Measurements from ENCODE around the gene SP6.

The SP6 gene

DNA sequence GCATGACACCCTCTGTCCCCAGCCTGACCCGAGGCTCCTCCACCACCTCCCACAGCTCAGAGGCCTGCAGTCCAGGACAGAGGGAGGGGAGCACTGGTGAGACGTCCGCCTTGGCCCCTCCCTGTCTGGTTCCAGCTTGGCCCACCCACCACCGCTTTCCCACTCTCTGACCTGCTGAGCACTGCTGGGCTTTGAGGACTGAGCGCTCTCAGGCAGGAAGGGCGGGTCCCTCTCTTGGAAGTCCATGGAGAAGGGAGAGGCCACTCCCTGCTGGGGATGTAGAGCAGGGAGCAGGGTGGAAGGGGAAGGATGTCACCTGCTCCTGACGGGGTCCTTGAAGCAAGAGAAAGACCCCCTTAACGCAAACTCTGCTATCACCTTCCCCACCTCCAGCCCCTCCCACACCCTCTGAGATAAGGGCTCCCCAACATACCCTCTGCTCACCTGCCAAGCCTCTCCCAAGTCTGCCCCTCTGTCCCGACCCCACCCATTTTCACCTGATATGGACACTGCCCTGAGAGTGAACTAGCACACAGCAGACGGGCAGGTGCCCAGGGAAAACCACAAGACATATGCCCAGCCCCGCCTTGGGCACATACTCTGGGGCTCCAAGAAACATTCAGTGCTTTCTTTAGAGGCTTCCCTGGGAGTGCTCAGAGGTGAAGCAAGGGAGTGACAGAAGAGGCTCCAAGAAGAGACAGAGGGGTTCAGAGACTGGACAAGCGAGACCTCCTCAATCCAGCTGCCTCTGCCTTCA is 30.8 kb downstream of the SP6 start:
- H3K27ac Mint-ChIP-seq: peak overlapping the region; percentile 90
- peaks cover 18% of the 10 kb centered on the region for H3K4me1 Mint-ChIP-seq (ENCODE audit: low read depth)
- H3K27me3 Mint-ChIP-seq (ENCODE audit: low read depth): no peaks in the 10 kb centered on the region
- no peaks in the 10 kb centered on the region for H3K9me3 Mint-ChIP-seq
- peaks cover 19% of the 10 kb centered on the region for H3K36me3 Mint-ChIP-seq (ENCODE audit: low read depth)
- peak overlapping the region; percentile 98 for H3K4me3 Mint-ChIP-seq

DNA sequence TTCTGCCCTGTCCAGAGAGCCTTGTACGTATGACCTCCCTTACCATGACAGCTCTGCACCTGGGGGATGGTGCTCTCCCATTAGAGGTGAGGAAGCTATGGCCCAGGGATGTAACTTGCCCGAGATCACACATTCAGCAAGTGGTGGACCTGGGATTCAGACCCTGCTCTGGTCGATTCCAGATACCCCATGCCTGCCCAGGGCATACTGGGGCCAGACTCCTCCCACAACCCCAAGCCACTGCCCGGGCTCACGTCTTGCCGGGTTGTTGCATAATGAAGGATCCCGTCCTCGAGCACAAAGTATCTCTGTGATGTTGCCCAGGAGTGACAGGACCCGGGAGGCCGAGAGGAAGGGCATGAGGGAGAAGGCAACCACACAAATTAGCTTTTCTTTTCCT is 31.5 kb downstream of the SP6 start:
- H3K4me3 Mint-ChIP-seq: peak overlapping the region; percentile 14
- H3K27ac Mint-ChIP-seq: no peak overlapping the region
- H3K4me1 Mint-ChIP-seq (ENCODE audit: low read depth): peaks cover 18% of the 10 kb centered on the region
- no peaks in the 10 kb centered on the region for H3K9me3 Mint-ChIP-seq
- H3K27me3 Mint-ChIP-seq (ENCODE audit: low read depth): no peaks in the 10 kb centered on the region
- H3K36me3 Mint-ChIP-seq (ENCODE audit: low read depth): peaks cover 18% of the 10 kb centered on the region

DNA sequence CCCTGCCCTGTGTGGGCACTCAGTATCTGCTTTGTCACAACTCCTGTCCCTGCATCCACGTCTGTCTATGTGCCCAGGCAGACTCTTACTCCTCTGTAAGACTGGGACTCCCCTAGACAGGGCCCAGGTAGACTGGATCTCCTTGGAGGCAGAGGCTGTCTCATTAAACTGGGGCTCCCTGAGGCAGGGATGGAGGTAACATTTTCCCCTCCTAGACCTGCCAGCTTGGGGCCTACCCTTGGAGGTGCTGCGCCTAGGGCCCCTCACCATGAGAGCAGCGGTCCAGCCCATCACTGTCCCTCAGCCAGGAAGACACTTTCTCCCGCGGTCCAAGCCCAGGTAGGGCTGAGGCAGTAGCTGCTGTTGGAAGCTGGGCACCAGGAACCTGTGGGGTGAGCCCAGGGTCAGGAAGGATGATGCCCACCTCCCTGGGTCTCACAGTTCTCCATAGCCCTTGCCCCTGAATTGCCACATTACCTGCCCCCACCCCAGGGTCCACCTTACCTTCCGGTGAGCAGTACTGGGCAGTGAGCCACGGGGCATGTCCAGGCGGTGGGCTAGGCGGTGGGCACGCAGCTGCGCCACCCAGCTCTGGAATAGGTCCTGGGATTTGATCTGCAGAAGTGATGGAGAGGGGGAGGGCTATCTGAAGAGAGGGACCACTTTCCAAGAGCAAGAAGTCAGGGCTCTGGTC is 32.8 kb downstream of the SP6 start:
- H3K36me3 Mint-ChIP-seq (ENCODE audit: low read depth): peaks cover 16% of the 10 kb centered on the region
- peaks cover 18% of the 10 kb centered on the region for H3K4me1 Mint-ChIP-seq (ENCODE audit: low read depth)
- H3K9me3 Mint-ChIP-seq: no peaks in the 10 kb centered on the region
- H3K27me3 Mint-ChIP-seq (ENCODE audit: low read depth): no peaks in the 10 kb centered on the region
- H3K27ac Mint-ChIP-seq: no peak overlapping the region
- no peak overlapping the region for H3K4me3 Mint-ChIP-seq

DNA sequence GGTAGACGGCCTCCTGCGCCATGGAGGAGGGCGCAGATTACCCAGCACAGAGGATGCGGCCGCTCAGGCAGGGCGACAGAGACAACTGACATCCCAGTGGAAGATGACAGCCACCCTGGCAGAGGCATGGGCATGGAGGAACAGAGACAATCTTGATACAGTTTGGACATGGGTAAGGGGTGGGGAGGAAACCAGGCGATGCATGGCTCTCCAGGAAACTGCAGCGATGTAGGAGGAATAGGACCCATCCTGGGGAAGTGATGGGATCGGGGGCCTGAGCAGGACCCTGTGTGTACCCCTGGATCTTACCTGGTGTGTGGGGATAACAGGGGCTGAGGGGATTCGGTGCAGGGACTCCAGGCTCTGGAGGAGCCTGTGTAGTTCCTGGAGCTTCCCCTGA is 34.0 kb downstream of the SP6 start:
- no peaks in the 10 kb centered on the region for H3K27me3 Mint-ChIP-seq (ENCODE audit: low read depth)
- H3K27ac Mint-ChIP-seq: no peak overlapping the region
- peaks cover 16% of the 10 kb centered on the region for H3K4me1 Mint-ChIP-seq (ENCODE audit: low read depth)
- peaks cover 25% of the 10 kb centered on the region for H3K36me3 Mint-ChIP-seq (ENCODE audit: low read depth)
- H3K4me3 Mint-ChIP-seq: no peak overlapping the region
- H3K9me3 Mint-ChIP-seq: no peaks in the 10 kb centered on the region

DNA sequence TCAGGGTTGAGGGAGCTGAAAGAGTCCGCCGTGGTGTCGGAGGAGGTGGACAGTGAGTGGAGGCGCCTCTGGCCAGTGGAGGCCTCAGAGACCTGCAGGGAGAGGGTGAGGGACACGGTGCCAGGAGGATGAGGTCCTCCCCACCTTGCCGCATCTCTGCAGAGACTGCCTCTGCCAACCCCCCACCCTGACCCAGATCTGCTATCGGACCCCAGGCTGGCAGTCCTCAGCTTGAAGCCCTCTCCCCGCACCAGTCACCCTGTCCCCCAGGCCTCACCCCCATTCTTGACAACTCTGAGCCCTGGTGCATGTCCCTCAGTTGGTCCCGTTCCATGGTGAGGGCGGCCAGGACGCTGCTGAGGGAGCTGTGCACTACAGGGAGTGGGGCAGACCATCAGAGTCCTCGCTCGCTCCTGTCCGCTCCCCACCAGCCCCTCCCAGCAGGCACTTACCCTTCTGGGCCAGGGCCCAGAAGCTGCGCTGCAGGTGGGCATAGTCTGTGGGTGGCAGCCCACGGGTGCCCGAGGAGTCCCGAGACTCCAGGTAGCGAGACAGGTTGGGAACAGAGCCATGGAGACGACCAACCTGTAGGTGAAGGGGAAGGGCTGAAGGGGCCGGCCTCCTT is 34.7 kb downstream of the SP6 start:
- Mint-ChIP-seq H3K27me3 (ENCODE audit: low read depth) (no peaks in the 10 kb centered on the region), H3K4me3 (no peak overlapping the region), H3K9me3 (no peaks in the 10 kb centered on the region), H3K36me3 (ENCODE audit: low read depth) (peaks cover 27% of the 10 kb centered on the region), H3K4me1 (ENCODE audit: low read depth) (peaks cover 10% of the 10 kb centered on the region), H3K27ac (no peak overlapping the region)

DNA sequence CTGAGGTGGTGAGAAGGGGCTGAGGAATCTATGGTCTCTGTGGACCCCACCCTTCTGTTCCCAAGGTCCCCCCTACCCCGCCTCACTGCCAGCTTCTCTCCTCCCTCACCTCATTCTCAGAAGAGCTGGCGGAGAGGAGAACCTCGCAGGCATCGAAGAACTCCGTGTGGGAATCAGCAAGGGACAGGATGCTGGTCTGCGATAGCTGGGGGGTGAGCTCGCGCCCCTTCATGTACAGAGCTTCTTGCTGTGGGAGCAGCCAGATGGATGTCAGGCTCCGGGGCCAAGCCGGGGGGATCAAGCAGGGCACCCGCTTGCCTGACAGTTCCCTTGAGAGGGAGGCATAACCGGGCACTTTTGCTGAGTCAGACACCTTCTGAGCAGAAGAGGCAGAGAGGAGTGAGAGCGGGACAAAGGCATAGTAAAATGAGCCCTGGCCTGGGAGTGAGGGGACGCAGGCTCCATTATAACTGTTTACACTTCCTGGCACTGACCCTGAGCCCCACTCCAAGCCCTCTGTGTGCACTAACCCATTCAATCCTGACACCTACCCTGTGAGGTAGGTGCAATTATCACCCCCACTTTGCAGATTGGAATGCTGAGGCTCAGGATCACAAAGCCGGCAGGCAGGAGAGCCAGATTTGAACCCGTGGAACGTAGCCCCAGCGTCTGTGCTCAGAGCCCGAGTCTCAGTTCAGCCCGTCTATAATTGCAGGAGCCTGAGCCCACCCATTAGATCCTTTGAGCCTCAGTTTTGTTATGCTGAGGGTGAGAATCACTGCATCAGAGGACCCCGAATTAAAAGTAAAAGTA is 35.7 kb downstream of the SP6 start:
- H3K4me3 Mint-ChIP-seq: no peak overlapping the region
- no peak overlapping the region for H3K27ac Mint-ChIP-seq
- H3K27me3 Mint-ChIP-seq (ENCODE audit: low read depth): no peaks in the 10 kb centered on the region
- peaks cover 2% of the 10 kb centered on the region for H3K4me1 Mint-ChIP-seq (ENCODE audit: low read depth)
- peaks cover 29% of the 10 kb centered on the region for H3K36me3 Mint-ChIP-seq (ENCODE audit: low read depth)
- H3K9me3 Mint-ChIP-seq: no peaks in the 10 kb centered on the region

DNA sequence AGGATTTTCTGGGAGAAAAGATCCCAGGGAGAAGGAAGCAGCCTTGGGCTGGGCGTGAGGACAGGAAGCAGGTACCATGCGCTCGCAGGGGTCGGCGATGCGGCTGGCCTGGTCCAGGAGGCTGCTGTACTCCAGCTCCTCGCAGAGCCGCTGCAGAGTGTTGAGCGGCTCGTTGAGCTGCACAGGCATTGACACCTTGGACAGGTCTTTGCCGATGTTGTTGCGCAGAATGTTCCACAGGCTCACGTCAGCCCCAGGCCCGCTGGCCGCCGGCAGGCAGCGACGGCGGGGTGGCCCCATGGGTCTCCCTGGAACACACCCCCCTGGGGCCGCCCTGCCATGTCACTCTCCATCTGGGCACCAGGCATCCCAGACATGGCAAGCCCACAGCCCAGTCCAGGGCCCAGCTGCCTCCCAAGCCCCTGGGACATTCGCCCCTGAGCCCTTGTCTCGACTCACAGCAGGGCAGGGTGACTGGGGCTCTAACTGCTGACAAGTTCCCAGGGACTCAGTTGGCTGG is 37.4 kb downstream of the SP6 start:
- no peak overlapping the region for H3K4me3 Mint-ChIP-seq
- H3K36me3 Mint-ChIP-seq (ENCODE audit: low read depth): peaks cover 37% of the 10 kb centered on the region
- H3K4me1 Mint-ChIP-seq (ENCODE audit: low read depth): peaks cover 2% of the 10 kb centered on the region
- no peaks in the 10 kb centered on the region for H3K9me3 Mint-ChIP-seq
- H3K27ac Mint-ChIP-seq: no peak overlapping the region
- H3K27me3 Mint-ChIP-seq (ENCODE audit: low read depth): no peaks in the 10 kb centered on the region

DNA sequence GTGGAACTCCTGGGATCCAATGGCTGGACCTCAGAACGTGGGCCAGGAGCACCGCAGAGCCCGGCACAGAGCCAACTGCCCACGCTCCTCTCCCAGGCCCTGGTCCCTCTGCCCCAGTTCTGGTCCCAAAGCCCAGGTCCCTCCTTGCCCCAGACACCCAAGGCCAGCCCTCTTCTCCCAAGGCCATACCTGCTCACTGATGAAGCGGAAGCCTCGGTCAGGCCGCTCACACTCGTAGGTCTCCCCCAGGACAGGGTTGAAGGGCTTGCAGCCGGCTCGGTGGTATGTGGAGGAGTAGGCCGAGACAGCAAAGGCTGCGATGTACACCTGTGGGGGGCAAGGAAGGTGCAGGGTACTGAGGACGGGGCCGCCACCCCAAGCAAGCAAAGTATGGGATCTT is 37.9 kb downstream of the SP6 start:
- Mint-ChIP-seq H3K36me3 (ENCODE audit: low read depth) (peaks cover 37% of the 10 kb centered on the region), H3K4me1 (ENCODE audit: low read depth) (peaks cover 2% of the 10 kb centered on the region), H3K9me3 (no peaks in the 10 kb centered on the region), H3K27me3 (ENCODE audit: low read depth) (no peaks in the 10 kb centered on the region), H3K4me3 (no peak overlapping the region), H3K27ac (no peak overlapping the region)

DNA sequence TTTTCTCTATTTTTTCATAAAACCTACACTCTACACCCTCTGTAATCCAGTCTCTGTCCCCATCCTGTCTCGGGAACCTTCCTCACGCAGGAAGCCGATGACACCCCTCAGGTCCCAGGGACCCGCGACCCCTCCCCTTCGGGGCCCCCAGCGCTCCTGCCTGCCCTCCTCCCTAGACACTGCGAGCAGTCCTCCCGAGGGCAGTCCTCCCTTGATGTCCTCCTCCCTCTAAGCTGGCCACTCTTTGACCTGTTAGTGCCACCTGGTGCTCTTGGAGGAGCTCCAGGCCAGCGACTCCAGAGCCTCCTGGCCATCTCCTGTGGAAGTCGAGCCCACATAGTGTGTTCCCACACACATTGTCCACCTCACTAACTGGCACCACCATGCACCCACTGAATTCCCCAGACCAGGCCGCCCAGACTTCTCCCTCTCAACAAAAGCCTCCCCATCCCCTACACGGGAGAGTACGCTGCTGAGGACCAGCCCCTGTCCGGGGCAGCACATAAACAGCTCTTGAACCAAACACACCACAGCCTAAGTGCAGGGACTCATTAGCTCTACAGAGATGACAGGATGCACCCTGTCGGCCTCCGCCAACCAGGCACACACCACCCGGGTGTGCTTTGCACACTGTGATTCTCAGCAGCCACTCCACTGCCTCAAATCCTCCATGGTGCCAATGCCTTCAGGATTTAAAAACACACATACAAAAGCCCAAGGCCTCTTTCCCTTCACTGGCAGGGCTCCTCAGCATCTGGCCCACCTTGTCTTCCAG is 38.6 kb downstream of the SP6 start:
- peaks cover 39% of the 10 kb centered on the region for H3K36me3 Mint-ChIP-seq (ENCODE audit: low read depth)
- H3K27ac Mint-ChIP-seq: peak overlapping the region; percentile 49
- H3K9me3 Mint-ChIP-seq: no peaks in the 10 kb centered on the region
- H3K4me3 Mint-ChIP-seq: no peak overlapping the region
- peaks cover 2% of the 10 kb centered on the region for H3K4me1 Mint-ChIP-seq (ENCODE audit: low read depth)
- no peaks in the 10 kb centered on the region for H3K27me3 Mint-ChIP-seq (ENCODE audit: low read depth)

DNA sequence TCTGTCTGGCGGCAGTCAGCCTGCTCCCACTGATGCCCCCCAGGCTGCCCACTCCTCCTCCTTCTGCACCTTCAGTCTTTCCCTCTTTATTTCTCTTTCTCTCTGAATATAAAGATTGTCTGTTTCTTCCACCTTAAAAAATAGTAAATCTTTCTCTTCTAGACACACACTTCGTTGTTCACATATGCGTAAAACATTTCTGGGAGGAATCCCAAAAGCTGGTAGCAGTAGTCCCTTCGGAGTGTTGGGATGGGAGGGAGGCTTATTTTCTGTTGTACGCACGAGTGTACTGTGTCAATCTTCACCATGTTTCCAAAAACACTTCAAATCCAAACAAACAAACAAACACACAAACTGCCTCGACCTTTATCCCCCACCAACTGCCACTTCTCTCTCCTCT is 39.3 kb downstream of the SP6 start:
- Mint-ChIP-seq H3K9me3 (no peaks in the 10 kb centered on the region), H3K4me1 (ENCODE audit: low read depth) (peaks cover 2% of the 10 kb centered on the region), H3K27ac (no peak overlapping the region), H3K4me3 (no peak overlapping the region), H3K36me3 (ENCODE audit: low read depth) (peaks cover 41% of the 10 kb centered on the region), H3K27me3 (ENCODE audit: low read depth) (no peaks in the 10 kb centered on the region)

DNA sequence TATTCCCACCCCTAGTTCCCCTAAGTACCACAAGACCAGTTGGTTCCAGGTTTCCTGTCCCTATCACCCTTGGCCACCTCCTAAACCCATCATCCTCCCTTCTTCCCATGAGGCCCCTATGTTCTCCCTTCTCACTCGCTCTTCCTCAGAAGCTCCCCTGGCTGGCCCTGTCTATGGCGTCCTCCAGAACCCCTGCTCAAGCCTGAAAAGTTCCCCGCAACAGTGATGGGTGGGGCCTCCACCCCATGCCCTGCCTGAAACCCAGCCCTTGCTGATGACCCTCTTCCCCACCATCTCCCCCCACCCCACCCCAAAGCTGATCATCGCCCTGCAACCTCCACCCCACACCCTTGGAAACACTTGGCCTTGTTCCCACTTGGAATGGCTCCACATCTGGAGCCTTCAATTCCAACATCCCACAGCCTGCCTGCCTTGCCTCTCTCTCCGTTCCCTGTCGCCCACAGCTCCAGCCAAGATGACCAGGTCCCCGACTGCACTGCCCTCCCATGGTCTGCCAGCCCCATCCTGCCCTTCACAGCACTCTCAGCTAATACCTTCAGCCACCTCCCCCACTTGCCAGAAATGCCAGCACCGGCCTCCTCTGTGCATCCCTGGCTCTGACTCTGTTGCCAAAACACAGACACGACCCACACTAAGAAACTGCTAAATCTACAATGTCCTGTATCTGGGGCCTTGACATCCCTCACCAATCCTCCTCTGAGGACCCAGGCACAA is 39.9 kb downstream of the SP6 start:
- Mint-ChIP-seq H3K36me3 (ENCODE audit: low read depth) (peaks cover 41% of the 10 kb centered on the region), H3K4me1 (ENCODE audit: low read depth) (peaks cover 2% of the 10 kb centered on the region), H3K4me3 (no peak overlapping the region), H3K27ac (no peak overlapping the region), H3K27me3 (ENCODE audit: low read depth) (no peaks in the 10 kb centered on the region), H3K9me3 (no peaks in the 10 kb centered on the region)

DNA sequence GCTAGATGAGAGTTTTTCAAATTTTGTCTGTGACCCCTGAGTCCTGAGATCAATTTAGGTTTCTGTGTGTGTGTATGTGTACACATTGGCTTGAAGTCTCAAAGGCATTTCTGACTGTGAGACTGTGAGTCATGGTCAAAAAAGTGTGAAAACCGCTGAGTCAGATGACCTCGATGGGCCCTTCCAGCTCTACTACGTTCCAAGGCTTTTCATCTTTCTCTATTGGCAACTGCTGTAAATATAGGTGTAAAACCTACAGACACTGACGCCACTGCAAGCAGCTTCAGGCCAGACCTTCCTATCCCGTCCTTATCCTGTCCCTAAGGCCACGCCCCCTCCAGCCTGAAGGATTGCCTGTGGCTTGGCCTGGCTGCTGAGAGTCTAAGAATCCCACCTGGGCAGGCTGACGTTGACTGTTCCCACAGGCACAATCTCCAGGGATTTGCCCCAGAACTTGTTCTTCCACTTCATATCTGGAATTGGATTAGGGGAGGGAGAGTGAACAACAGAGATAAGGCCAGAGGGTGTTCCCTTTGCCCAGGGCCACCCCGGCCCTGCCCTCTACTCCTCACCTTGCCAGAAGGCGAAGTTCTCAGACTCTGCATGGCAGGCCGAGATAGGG is 40.7 kb downstream of the SP6 start:
- peaks cover 2% of the 10 kb centered on the region for H3K4me1 Mint-ChIP-seq (ENCODE audit: low read depth)
- H3K27me3 Mint-ChIP-seq (ENCODE audit: low read depth): no peaks in the 10 kb centered on the region
- H3K9me3 Mint-ChIP-seq: no peaks in the 10 kb centered on the region
- peaks cover 35% of the 10 kb centered on the region for H3K36me3 Mint-ChIP-seq (ENCODE audit: low read depth)
- peak overlapping the region; percentile 44 for H3K27ac Mint-ChIP-seq
- H3K4me3 Mint-ChIP-seq: no peak overlapping the region
